Bone marrow (tissue), 2 donors: ENCODE results near the gene BCOR.

Experiments
- DNase-seq, 2 donors: peaks; one replicate each; lab custom pipeline; 2025; lab: John Stamatoyannopoulos, UW

Gene BCOR

DNA sequence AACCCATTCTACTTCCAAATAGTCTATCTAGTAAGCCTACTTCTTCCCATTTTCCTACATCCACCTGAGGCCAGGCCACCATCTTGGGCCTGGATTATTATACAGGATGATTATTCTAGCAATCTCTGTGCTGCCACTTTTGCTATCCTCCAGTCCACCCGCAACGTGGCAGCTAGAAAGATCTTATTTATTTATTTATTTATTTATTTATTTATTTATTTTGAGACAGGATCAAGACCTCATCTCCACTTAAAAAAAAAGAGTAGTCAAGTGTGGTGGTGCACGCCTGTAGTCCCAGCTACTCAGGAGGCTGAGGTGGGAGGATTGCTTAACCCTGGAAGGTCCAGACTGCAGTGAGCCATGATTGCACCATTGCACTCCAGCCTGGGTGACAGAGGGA, 15.2 kb upstream of the BCOR start:
- DNase-seq: no peak

DNA sequence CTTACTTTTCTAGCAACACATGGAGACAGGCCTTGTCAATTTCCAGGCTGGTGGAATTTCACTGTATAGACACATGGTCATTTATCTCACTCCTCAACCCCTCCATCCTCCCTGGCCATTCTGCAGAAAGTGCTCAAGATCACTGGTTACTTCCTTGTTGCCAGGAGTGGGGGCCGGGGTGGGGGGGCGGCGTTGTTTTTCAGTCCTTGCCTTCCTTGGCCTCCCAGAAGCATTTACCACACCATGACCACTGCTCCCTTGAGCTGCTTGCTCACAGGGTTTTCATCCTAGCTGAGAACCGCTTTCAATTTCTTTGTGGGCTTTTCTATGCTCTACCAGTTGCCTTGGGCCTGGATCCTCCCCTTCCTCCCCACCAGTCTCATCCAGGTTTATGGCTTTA, 14.1 kb upstream of the BCOR start:
- no peak for DNase-seq

DNA sequence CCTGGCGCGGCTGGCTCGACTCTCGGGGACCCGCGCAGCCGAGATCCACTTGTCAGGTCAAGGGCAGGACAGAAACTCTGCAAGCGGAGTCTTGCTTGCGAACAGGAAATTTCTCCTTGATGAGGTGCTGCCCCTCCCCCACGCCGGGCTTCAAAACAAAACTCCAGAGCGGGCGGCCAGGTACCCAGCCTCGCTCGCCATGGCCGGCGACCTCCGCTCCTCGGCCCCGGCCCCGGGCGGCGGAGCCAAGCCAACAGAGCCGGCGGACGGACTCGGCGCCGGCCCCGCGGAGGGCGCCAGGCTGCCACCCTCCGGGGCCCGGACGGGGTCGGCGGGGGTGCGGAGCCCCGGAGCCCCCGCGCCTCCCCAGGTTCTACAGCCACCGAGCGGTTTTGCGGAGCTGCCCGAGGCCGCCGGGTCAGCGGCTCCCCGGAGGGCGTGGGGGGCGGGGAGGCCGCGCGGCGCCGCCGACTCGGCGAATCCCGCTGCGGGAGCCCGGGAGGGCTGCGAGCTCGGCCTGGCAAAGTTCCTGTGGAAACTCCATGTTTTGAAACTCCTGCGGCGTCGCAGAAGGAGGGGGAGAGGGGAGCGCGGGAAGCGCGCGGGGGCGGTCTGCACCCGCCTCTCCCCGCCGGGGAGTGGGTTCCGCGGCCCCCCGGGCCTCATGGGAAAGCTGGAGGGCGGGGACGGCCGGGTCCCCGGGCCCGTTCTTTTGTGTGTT, 11.7 kb upstream of the BCOR start:
- peak in 1 of 2 donors; percentile 61 for DNase-seq

DNA sequence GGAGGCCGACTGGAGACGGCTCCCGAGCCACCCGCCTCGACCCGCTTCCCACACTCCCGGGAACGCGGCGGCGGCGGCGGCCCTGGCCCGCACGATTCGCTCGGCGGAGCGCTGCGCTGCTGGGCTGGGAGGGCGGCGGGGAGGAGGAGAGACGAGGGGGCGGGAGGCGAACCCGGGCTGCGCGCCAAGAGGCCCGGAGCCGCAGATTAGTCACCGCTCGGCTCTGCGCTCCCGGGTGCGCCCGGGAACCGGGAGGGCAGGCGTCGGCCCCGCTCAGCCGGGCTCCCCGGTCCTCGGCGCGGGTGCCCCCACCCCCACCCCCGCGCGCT, 11.2 kb upstream of the BCOR start:
- DNase-seq: peak in 1 of 2 donors; percentile 61

DNA sequence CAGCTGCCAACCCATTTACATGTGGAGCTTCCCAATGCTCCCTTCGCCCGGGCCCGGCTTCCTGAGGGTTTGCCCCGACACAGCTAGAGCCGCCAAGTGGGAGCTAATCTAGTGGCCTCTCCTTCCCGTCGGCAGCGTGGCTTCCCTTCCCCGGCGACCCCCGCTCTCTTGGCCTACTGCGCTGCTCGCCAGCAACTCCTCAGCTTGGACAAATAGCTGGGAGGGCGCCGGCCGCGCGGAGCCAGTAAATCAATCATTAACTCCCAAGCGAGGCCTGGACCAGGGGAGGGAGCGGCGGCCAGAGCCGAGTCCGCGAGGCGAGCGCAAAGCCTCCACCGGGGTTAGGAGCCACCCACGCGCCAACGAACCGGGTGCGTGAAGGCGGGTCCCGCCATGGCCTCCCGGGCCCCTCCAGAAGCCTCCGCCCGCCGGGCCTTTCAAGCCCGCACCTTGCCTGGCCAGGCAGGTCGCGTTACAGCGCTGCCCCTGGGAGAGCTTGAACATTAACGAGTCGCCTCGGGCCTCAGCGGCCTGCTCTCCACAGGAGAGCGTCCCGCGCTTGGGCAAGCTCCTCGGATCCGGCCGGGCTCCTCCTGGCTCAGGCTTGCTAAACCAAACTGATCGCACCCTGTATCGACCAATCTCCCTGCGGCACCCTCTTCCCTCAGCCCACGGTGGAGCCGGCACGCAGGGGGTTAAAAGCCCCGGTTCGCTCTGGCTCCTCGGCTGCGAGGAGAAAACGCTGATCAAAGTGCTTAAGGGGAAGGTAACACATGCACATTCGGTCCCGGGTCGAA, 10.6 kb upstream of the BCOR start:
- DNase-seq: no peak

DNA sequence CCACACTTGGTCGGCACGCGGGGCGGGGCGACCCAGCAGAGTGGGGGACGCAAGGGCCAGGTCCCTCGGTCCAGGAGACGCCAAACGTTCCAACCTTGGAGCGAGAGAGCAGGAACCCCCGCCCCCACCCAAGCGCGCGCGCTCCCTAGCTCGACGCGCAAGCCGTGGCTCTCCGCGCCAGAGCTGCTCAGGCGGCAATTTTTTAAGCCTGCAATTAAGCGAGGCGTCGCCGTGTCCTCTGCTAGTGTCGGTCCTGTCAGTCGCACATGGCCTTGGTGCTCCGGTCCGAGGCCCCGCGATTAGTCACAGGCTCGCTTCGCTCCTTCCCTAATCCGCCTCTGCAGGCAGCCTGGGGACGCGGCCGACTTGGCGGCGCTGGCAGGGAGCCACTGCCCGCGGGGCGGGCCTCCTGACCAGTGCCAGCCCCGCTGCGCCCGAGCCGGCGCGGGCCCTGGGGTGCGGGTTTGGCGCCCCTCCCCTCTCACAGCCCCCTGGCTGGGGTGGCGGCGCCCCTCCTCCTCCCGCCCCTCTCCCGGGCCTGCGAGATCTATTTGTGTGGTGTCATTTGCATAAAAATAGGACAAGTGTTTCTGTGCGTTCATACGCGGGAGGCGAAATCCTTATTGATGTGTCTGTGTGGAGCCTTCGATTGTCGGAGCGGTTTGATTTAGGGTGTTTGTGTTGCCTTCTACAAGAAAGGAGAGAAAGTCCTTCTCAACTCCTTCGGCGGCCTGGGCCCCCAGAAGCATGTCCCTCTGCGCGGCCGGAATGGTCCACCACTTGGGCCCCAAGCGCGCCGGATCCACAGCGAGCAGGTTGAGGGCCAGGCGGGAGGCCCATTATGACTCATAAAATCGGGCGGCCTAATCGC, 9.8 kb upstream of the BCOR start:
- peak in 1 of 2 donors; percentile 15 for DNase-seq

DNA sequence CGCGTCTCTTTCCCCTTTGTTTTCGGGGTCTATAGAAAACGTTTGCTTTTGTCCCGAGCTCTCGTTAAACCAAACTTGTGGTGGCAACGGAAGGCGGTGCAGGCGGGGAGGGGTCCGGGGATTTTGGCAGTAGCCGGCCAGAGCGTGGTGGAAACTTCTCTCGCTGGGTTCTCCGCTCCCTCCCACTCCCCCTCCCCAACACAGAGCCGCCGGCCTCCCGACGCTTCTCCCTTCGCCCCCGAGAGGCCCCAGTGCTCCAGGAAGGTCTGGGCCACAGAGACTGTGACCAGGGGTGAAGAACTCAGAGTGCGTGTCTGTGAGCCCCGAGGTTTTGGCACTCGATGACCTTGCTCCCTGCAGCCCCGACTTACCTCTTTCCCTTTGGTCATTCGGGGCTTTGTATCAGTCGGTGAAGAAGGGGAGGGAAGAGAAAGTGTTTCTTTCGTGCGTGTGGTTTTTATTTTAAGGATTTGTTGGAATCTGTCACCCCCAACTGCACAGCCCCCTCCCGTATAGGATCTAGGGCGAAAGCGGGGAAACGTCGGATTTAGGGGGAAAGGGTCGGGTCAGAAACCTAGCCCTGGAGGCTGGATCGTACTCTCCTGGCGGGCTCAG, 9.0 kb upstream of the BCOR start:
- no peak for DNase-seq

DNA sequence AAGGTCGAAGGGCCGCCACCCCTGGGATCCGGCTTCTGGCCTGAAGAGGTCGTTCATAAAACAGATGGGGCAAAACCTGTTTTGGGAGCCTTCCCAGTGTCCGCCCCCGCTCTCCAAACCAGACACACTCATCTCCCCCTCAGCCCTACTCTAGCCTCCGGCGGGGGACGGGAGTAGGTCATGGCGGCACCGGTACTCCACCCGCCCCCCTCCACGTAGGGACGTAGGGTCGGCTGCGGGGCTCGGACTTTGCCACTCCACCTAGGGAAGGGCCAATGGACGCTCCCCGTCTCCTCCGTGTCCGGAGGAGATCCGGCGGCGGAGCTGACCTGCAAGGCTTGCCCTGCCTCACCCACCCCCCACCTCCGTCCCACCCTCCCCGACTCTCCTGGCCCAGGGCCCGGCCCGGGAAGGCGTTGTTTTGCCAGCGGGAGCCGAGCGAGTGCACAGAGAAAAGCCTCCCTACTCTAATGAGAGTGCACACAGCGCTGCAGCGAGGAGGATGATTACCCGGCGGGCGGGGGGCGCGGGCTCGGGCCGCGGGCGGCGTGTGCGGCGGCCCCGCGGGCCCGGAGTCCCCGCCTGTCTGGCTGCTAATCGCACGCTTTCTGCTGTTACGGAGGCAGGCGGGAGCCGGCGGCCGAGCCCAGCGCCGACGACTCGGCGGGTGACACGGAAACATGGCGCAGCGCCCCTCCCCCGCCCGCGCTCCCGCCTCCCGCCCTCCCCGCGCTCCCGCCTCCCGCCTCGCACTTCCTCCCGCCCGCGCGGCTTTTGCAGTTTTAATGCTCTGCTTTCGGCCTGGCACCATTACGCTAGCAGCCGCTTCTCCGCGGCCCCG, 8.3 kb upstream of the BCOR start:
- DNase-seq: peak in 1 of 2 donors; percentile 27

DNA sequence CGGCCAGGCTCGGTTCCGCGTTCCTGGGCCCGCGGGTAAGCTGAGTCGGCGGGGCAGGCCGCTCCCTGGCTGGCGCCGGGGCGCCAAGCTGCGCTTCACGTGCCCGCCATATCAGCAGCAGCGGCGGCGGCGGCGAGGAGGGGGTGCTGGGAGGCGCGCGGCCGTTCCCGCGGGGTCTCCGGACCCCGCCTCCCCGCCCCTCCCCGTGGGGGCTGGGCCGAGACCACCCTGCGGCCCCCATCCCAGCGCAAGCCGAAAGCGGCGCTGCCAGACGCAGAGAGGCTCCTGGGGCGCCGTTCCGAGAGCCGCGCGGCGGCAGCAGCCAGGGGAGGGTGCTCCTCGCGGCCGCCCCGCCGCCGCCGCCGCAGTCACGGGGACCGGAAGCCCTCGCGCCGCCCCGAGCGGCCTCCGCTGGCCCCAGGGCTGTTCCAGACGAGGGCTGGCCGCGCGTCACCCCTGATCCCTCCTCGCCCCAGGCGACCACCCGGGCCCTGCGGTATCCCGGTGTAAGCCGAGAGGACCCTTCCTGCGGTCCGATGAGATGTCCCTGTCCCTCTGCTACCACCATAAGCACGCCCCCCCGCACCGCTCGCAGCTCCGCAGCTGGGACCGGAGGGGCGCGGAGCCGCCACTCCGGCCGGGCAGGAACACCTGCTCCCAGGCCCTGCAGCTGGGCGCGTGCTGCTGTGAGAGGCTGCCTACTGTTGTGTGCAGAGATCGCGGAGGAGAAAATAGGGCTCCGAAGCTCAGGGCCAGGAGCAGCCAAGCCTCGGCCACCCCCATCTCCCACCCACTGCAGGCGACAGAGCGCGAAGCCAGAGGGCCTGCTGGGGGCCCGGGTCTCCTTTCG, 7.5 kb upstream of the BCOR start:
- peak in 1 of 2 donors; percentile 30 for DNase-seq

DNA sequence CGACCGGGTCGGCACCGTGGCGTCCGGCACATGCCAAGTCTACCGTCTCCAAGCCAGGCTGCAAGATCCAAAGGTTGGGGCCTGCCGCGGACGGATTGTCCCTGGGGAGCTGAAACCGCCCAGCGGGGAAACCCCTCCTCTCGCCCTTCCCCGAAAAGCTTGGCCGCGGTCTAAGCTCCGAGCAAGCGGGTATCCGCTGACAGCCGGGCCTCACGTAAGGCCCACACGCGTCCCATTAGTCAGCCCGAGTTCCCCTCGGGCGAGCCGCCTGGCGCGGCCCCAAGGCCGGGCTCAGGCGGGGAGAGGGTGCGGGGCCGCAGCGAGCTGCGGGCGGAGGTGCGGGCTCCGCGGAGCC, 6.8 kb upstream of the BCOR start:
- peak in 1 of 2 donors; percentile 16 for DNase-seq

DNA sequence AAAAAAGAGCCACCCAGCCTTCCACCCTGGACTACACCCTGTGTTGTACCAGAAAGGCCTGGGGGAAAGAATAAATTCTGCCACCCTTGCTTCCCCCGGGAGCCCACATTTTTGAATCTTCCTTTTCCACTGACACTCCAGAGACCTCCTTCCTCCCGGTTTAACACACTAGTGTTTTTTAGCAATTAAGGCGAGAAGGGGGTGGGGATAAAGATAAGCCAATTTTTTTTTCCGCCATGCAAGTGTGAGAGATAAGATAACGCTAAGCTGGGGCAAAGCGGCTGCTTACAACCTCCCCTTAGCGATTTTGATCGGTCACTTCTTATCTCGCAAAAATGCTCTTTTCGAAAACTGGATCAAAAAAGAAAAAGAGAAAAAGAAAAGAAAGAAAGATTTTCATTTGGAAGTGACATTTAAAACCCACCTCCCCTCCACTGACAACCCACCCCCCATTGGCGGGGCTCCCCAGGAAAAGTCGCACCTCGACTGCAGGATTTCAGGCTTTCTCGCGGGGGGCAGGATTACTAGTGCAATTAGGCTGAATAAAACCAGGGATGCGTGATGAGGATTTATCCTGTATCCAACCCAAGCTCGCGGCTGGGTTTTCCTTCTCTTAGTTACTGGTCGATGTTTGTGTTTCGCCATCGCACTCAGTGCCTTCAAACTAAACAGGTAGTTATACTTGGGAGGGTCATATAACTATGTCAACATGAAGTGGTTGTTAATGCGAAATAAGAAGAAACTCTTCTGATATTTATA, 6.0 kb upstream of the BCOR start:
- no peak for DNase-seq

DNA sequence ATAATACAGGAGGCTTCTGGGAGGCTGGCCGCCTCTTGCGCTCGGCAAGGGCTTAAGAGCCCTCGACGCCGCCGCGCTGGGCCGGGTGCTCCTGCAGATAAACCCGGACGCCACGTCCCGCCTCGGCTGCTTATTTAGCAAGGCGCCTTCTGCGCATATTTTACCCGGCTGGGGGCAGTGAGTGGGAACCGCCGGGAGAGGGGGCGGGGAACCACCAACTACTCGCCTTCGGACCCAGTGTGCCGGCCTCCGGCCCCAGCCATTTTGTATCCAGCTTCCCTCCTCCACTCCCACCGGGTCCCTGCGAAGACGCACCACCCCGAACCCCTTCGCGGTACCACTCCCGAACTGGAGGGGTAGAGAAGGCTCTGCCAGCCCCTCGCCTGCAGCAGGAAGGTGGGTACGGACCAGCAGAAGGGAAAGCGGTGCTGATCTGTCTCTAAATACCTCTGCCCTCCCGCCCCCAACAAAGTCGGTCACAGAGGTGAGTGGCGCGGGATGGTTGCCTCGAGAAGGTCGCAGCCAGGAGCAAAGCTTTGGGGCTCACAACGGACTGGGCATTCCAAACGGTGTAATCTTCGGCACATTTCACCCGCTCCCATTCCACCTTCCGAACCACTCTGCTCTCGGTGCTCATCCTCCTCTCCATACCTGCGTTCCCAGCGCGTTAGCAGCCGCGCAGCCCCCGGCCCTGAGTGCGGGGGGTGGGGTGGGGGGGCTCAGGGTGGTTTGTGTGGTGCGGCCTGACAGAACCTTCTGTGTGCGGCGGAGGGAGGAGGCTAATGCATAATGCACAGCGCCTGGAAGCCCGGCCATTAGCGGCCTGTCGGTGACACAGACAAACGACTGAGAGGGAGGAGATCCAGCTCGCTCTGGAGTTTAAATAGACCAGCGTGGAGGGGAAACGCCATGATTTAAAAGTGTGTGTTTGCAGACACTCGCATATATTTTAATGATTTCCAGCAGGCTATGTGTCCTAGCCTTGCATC, 4.9 kb upstream of the BCOR start:
- no peak for DNase-seq

DNA sequence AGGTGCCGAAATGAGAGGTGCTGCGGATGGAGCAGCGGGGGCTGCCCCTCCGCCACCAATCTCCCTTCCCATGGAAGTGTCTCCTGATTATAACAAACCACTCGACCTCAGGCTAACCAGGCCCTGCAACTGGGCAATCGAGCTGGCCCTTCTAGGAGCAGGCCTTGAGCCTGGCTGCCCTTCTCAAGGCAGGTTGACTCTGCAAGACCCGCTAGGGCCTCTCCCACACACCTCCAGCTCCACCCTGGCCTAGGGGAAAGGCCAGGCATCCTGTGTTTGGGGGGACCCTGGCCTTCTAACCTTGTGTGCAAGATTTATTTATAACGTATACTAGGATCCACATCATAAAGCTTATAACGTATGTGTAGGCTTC, 3.7 kb upstream of the BCOR start:
- DNase-seq: no peak

DNA sequence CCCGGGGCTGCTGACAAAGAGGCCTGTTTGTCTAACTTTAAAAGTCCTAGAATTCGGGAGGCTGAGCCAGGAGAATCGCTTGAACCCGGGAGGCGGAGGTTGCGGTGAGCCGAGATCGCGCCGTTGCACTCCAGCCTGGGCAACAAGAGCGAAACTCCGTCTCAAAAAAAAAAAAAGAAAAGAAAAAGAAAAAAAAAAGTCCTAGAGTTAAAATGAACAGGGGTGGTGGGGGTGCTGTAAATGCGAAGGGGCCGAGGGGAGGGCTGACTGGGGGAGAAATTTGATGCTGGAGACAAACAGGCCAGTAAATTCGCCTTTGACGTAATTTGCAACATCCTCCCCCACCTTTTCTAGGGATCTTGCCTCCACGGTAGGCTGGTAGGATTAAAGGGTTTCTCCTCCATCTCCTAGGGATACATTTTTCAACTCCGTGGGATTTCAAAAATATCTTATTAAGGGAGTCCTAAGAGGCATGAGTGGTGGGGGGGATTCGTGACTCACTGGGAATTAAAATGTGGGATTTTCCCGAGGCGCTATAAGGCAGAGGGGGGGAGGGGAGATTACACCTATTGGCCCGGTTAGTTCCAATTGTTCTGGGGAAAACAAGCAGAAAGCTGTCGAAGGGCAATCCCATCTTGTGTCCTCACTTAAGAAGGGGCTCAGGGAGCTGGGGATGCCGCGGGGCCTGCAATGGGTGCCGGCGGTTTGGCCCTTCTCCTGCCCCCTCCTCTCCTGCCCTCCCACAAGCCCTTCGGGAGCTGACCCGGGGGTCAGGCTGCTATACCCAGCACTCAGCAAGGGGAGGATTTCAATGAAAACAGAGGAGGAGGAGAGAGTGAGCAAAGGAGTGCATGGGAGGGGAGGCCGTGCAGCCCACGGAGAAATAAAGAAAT, 3.0 kb upstream of the BCOR start:
- no peak for DNase-seq

DNA sequence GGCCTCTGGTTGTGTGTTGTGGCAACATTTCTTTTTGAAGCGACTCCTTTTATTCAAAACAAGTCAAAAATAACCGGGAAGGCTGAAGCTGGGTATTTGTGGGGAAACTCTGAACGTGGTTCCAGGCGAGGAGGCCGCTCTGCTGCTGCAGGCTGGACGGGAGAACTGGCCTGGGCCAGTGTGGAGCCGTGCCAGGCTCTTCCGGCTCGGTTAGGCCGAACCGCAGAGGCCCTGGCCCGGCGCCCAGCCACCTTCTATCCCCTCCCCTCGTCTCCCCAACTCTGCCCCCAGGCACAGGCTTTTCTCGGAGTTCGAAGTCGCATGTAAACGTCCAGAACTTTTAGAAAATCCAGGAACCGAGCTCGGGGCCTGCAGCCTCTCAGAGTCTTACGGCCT, 2.4 kb upstream of the BCOR start:
- DNase-seq: no peak

DNA sequence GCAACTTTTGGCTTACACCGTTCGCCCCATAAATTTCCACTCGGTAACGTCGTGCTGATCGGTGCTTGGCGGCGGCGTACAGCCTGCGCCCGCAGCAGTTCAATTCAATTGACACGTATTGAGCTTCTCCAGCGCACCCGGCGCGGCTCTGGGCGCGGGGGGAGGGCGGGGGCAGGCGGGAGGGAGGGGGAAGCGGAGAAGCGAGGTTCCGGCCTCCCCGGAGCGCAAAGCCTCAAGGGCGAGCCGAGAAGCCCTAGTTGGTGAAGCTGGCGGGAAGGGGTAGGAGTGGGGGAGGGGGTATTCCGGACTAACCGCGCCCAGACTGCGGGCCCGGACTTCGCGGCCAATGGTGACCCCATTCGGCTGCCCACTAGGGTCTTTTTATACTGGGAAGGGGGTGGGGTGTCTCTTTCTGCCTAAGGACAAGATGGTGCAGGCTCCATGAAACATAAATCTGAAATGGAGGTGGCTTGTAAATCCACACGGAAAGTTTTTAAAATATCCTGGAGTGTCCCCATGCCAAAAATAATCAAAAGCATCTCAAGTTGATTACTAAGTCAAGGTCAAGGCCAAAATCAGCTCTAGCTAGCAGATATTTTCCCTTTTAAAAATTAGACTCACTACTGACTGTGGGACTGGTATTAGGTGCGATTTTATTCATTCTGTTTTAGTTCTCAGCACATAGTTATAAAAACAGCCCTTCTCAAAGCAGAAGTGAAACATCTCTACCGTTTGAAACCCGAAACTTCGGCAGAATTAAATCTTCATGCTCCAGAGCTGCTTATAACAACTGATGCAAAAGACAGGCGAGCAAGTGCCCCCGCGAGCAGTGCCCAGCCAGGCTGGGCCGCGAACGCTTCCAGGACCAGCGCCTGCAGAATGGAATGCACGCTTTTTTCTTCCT, 1.5 kb upstream of the BCOR start:
- DNase-seq: peak in 1 of 2 donors; percentile 13
